Activated B cell treated with CpG ODN at 0.5 μM for 24 hours (primary cell): Measurements from ENCODE around the gene LENG9. TPM values are rescaled to one million over a fixed set of nuclear protein-coding genes. Genes with fewer than 3 reads are reported as not detected.

ENCODE experiments used
- ATAC-seq: fragments of 200-7000 bp; cut with Tn5 transposase; one replicate; pipeline ENCODE4 v1.10.0; 2021; ENCODE audit warnings: low read depth, mild to moderate bottlenecking, moderate library complexity
- CTCF ChIA-PET: fragments of 350-600 bp; sonication (Branson Sonifier 250); formaldehyde crosslinking; loops from one replicate; lab custom pipeline; 2021; ENCODE audit warnings: antibody characterized with exemption; lab: Charles Lee
- POLR2A ChIA-PET: fragments of 350-600 bp; sonication (Branson Sonifier 250); formaldehyde crosslinking; loops from one replicate; lab custom pipeline; 2021; ENCODE audit warnings: antibody characterized with exemption; lab: Charles Lee
- DNase-seq: peaks from one replicate; pipeline ENCODE4 v3.0.0; 2022
- H3K27ac Mint-ChIP-seq: one replicate; pipeline ENCODE4 v1.8.0; 2020; ENCODE audit warnings: mixed read lengths
- H3K27me3 Mint-ChIP-seq: one replicate; pipeline ENCODE4 v1.8.0; 2021; ENCODE audit warnings: mixed read lengths
- H3K36me3 Mint-ChIP-seq: one replicate; pipeline ENCODE4 v1.8.0; 2021; ENCODE audit warnings: low read depth, mixed read lengths
- H3K4me1 Mint-ChIP-seq: one replicate; pipeline ENCODE4 v1.8.0; 2021; ENCODE audit warnings: mixed read lengths
- H3K4me3 Mint-ChIP-seq: one replicate; pipeline ENCODE4 v1.8.0; 2020; ENCODE audit warnings: mild to moderate bottlenecking, mixed read lengths
- H3K9me3 Mint-ChIP-seq: one replicate; pipeline ENCODE4 v1.8.0; 2020; ENCODE audit warnings: mixed read lengths
- CTCF ChIP-seq: fragments of 200-600 bp; IDR thresholded peaks from one replicate; pipeline ENCODE4 v1.8.0; 2022; ENCODE audit warnings: antibody characterized with exemption, mild to moderate bottlenecking
- intact Hi-C: fragments of 100-400 bp; cut with micrococcal nuclease; formaldehyde crosslinking; loops from one replicate; pipeline ENCODE4 v1.15.1; 2024
- total RNA-seq: library from RNA; stranded (reverse); gene quantifications from 2 replicates; pipeline ENCODE4 v1.2.3, GENCODE V29; 2022

LENG9 gene
- total RNA-seq, 1 donor from 2014 or later: 8.5 TPM

GRCh38 chr19:54462655-54463530 lies 685 bp downstream of the LENG9 start:
- Mint-ChIP-seq H3K4me3 (peak overlapping the region; percentile 82), H3K4me1 (peaks cover 31% of the 10 kb centered on the region), H3K27me3 (no peaks in the 10 kb centered on the region), H3K36me3 (peaks cover 46% of the 10 kb centered on the region), H3K9me3 (no peaks in the 10 kb centered on the region), H3K27ac (peak overlapping the region; percentile 90)
- peak; percentile 7 for ATAC-seq
- intact Hi-C loops: loop anchor here (1.0 to 10.0 kb wide), 4 partner anchors 14 to 1182 kb away; partner anchors contain the start of genes CCDC106, LENG8, PPP6R1 and ZNF580
- CTCF ChIA-PET: no interaction called here
- DNase-seq: peak; percentile 68
- no peak for TF ChIP-seq CTCF
- POLR2A ChIA-PET: interaction anchor here (0.5 to 3.4 kb wide), 21 partner anchors 9 to 1192 kb away, joined by 3 to 78 read pairs (median 4); partner anchors contain the start of genes CNOT3, LENG8, MBOAT7 and PRKCG

GRCh38 chr19:54462047-54462654 lies 1.4 kb downstream of the LENG9 start:
- peak overlapping the region; percentile 32 for H3K4me3 Mint-ChIP-seq

GRCh38 chr19:54461613-54462012 lies 2.0 kb downstream of the LENG9 start:
- ChIA-PET POLR2A (interaction anchor here (0.7 to 3.4 kb wide), 5 partner anchors 10 to 155 kb away, joined by 3 to 78 read pairs (median 4); partner anchors contain the start of gene LENG8), CTCF (no interaction called here)
- H3K36me3 Mint-ChIP-seq: peaks cover 59% of the 10 kb centered on the region
- H3K9me3 Mint-ChIP-seq: no peaks in the 10 kb centered on the region
- ATAC-seq: no peak
- DNase-seq: no peak
- no peaks in the 10 kb centered on the region for H3K27me3 Mint-ChIP-seq
- no peak overlapping the region for H3K4me3 Mint-ChIP-seq
- intact Hi-C loops: loop anchor here (5.0 to 10.0 kb wide), 3 partner anchors 156 to 1183 kb away; partner anchors contain the start of genes CCDC106, PPP6R1, ZNF580 and ZNF581
- peak overlapping the region; percentile 11 for H3K27ac Mint-ChIP-seq
- TF ChIP-seq CTCF: no peak
- peaks cover 31% of the 10 kb centered on the region for H3K4me1 Mint-ChIP-seq

More at GRCh38 chr19:54462047-54462654, 1.4 kb downstream of the LENG9 start:
- H3K9me3 Mint-ChIP-seq: no peaks in the 10 kb centered on the region
- peaks cover 54% of the 10 kb centered on the region for H3K36me3 Mint-ChIP-seq
- POLR2A ChIA-PET: interaction anchor here (0.7 to 3.4 kb wide), 7 partner anchors 8 to 155 kb away, joined by 3 to 78 read pairs (median 4); partner anchors contain the start of gene LENG8
- ATAC-seq: no peak
- peak overlapping the region; percentile 70 for H3K27ac Mint-ChIP-seq
- intact Hi-C loops: loop anchor here (5.0 to 10.0 kb wide), 3 partner anchors 155 to 1183 kb away; partner anchors contain the start of genes CCDC106, PPP6R1, ZNF580 and ZNF581
- H3K4me1 Mint-ChIP-seq: peaks cover 31% of the 10 kb centered on the region
- CTCF ChIA-PET: no interaction called here
- H3K27me3 Mint-ChIP-seq: no peaks in the 10 kb centered on the region
- DNase-seq: no peak
- TF ChIP-seq CTCF: no peak

- peaks cover 28% of the 10 kb centered on the region for H3K4me1 Mint-ChIP-seq
- peak overlapping the region; percentile 11 for H3K27ac Mint-ChIP-seq
- TF ChIP-seq CTCF: no peak
- H3K36me3 Mint-ChIP-seq: peaks cover 63% of the 10 kb centered on the region
- intact Hi-C loops: loop anchor here (5.0 to 10.0 kb wide), 3 partner anchors 156 to 1184 kb away; partner anchors contain the start of genes CCDC106, PPP6R1, ZNF580 and ZNF581
- no peaks in the 10 kb centered on the region for H3K27me3 Mint-ChIP-seq
- DNase-seq: no peak
- no peak overlapping the region for H3K4me3 Mint-ChIP-seq
- ChIA-PET POLR2A (interaction anchor here (3.4 kb wide), 1 partner anchor 13 kb away, joined by 78 read pairs; the partner anchor contains the start of gene LENG8), CTCF (no interaction called here)
- ATAC-seq: no peak
- no peaks in the 10 kb centered on the region for H3K9me3 Mint-ChIP-seq
These were observed 2.4 kb downstream of the LENG9 start for GRCh38 chr19:54461210-54461609.
